NT2/D1 (cell line): ENCODE results near the gene NLGN1.

ENCODE experiments used
- DNase-seq: peaks from one replicate; pipeline ENCODE4 v3.0.0-alpha.2; 2011; ENCODE audit warnings: low read depth, low spot score
- H3K27me3 ChIP-seq: 2 replicates; pipeline ENCODE4 v1.6.0; 2011; ENCODE audit warnings: mild to moderate bottlenecking; ENCODE audit not compliant: insufficient read length, insufficient read depth
- H3K36me3 ChIP-seq: 2 replicates; pipeline ENCODE4 v1.6.1; 2011; ENCODE audit warnings: mild to moderate bottlenecking, low read length, mixed read lengths; ENCODE audit not compliant: insufficient read depth, insufficient read length
- H3K4me1 ChIP-seq: 2 replicates; pipeline ENCODE4 v1.5.1; 2011; ENCODE audit not compliant: insufficient read depth, insufficient read length
- H3K4me3 ChIP-seq: 2 replicates; pipeline ENCODE4 v1.5.1; 2011; ENCODE audit warnings: low read depth; ENCODE audit not compliant: insufficient read length
- H3K9ac ChIP-seq: 2 replicates; pipeline ENCODE4 v1.6.0; 2011; ENCODE audit warnings: low read depth; ENCODE audit not compliant: insufficient read length
- H3K9me3 ChIP-seq: 2 replicates; pipeline ENCODE4 v1.5.1; 2011; ENCODE audit warnings: mild to moderate bottlenecking, low read length; ENCODE audit not compliant: insufficient read depth
- SUZ12 ChIP-seq: IDR thresholded peaks from 2 replicates; pipeline ENCODE4 v1.6.1; 2011; ENCODE audit not compliant: insufficient read length, insufficient read depth; ENCODE audit errors: extremely low read depth
- YY1 ChIP-seq: IDR thresholded peaks from 2 replicates; pipeline ENCODE4 v1.6.1; 2011; ENCODE audit not compliant: insufficient read length, insufficient read depth
- ZNF274 ChIP-seq: IDR thresholded peaks from 2 replicates; pipeline ENCODE4 v1.6.1; 2011; ENCODE audit warnings: mild to moderate bottlenecking, low read depth, low read length

Gene NLGN1

GRCh38 chr3:173780067-173780466 is 382.5 kb downstream of the NLGN1 start:
- Histone ChIP-seq H3K4me3 (no peak overlapping the region), H3K4me1 (no peaks in the 10 kb centered on the region), H3K36me3 (no peaks in the 10 kb centered on the region), H3K9me3 (no peaks in the 10 kb centered on the region), H3K27me3 (no peaks in the 10 kb centered on the region), H3K9ac (no peak overlapping the region)
- no peak for DNase-seq
- TF ChIP-seq ZNF274 (no peak), SUZ12 (no peak), YY1 (no peak)

DNA sequence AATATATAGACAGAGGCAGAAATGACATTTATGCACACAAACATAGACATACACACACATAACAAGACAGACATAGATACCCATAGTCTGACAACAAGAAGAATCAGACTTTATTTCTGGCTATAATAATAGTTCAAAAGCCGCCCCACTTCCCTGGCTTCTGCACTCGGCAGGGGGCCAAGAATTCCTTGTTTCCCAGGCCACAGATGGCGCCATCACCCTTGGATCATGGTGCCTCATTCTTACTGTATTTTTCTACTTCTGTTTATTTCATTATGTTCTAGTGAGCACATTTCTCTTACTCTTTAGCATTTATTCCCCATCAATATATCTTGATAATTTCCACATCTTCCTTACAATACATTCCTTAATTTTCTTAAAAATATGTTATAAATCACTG is 387.5 kb downstream of the NLGN1 start:
- H3K4me1 ChIP-seq: no peaks in the 10 kb centered on the region
- H3K9ac ChIP-seq: no peak overlapping the region
- no peaks in the 10 kb centered on the region for H3K9me3 ChIP-seq
- no peaks in the 10 kb centered on the region for H3K27me3 ChIP-seq
- H3K4me3 ChIP-seq: no peak overlapping the region
- DNase-seq: no peak
- H3K36me3 ChIP-seq: no peaks in the 10 kb centered on the region
- TF ChIP-seq YY1 (no peak), SUZ12 (no peak)

GRCh38 chr3:173789530-173790162 is 392.1 kb downstream of the NLGN1 start:
- Histone ChIP-seq H3K36me3 (no peaks in the 10 kb centered on the region), H3K4me1 (no peaks in the 10 kb centered on the region)
- DNase-seq: no peak

GRCh38 chr3:173793963-173794362 is 396.4 kb downstream of the NLGN1 start:
- no peak for DNase-seq
- H3K9me3 ChIP-seq: no peaks in the 10 kb centered on the region
- no peak for TF ChIP-seq YY1
- no peak for TF ChIP-seq SUZ12

More at GRCh38 chr3:173789530-173790162, 392.1 kb downstream of the NLGN1 start:
- Histone ChIP-seq H3K9ac (no peak overlapping the region), H3K4me3 (no peak overlapping the region), H3K27me3 (no peaks in the 10 kb centered on the region), H3K9me3 (no peaks in the 10 kb centered on the region)
- no peak for TF ChIP-seq YY1
- TF ChIP-seq SUZ12: no peak
- no peak for TF ChIP-seq ZNF274

GRCh38 chr3:173796405-173796804 is 398.9 kb downstream of the NLGN1 start:
- TF ChIP-seq YY1 (no peak), SUZ12 (no peak), ZNF274 (no peak)
- Histone ChIP-seq H3K9ac (no peak overlapping the region), H3K9me3 (no peaks in the 10 kb centered on the region), H3K27me3 (no peaks in the 10 kb centered on the region), H3K36me3 (no peaks in the 10 kb centered on the region), H3K4me3 (no peak overlapping the region), H3K4me1 (no peaks in the 10 kb centered on the region)
- DNase-seq: no peak

More at GRCh38 chr3:173793963-173794362, 396.4 kb downstream of the NLGN1 start:
- Histone ChIP-seq H3K9ac (no peak overlapping the region), H3K36me3 (no peaks in the 10 kb centered on the region), H3K27me3 (no peaks in the 10 kb centered on the region), H3K4me3 (no peak overlapping the region), H3K4me1 (no peaks in the 10 kb centered on the region)

- TF ChIP-seq YY1 (no peak), SUZ12 (no peak), ZNF274 (no peak)
- DNase-seq: no peak
- Histone ChIP-seq H3K9me3 (no peaks in the 10 kb centered on the region), H3K4me1 (no peaks in the 10 kb centered on the region), H3K9ac (no peak overlapping the region), H3K36me3 (no peaks in the 10 kb centered on the region), H3K4me3 (no peak overlapping the region), H3K27me3 (no peaks in the 10 kb centered on the region)
Measured at GRCh38 chr3:173796890-173797289, 399.3 kb downstream of the NLGN1 start.

- no peak for TF ChIP-seq YY1
Measured at GRCh38 chr3:173799060-173799816, 401.7 kb downstream of the NLGN1 start.

GRCh38 chr3:173800154-173800553 is 402.6 kb downstream of the NLGN1 start:
- H3K27me3 ChIP-seq: no peaks in the 10 kb centered on the region
- peak; percentile 23 for DNase-seq
- TF ChIP-seq ZNF274 (no peak), SUZ12 (no peak), YY1 (no peak)
- no peaks in the 10 kb centered on the region for H3K4me1 ChIP-seq
- no peaks in the 10 kb centered on the region for H3K9me3 ChIP-seq
- no peaks in the 10 kb centered on the region for H3K36me3 ChIP-seq
- no peak overlapping the region for H3K4me3 ChIP-seq
- no peak overlapping the region for H3K9ac ChIP-seq

More at GRCh38 chr3:173799060-173799816, 401.7 kb downstream of the NLGN1 start:
- Histone ChIP-seq H3K9ac (no peak overlapping the region), H3K9me3 (no peaks in the 10 kb centered on the region), H3K4me1 (no peaks in the 10 kb centered on the region), H3K27me3 (no peaks in the 10 kb centered on the region), H3K4me3 (no peak overlapping the region), H3K36me3 (no peaks in the 10 kb centered on the region)
- no peak for DNase-seq
